ENCODE results near the gene MS4A6E. TPM values are rescaled to one million over a fixed set of nuclear protein-coding genes. Genes with fewer than 3 reads are reported as not detected.
"Not testable (repeated sequence)": the region's sequence is repeated elsewhere in the genome, so short reads cannot be mapped to it uniquely, and the experiment has no call there.

Gene MS4A6E
- total RNA-seq, 1 donor from 2014 or later, result not detected

- no peak for DNase-seq
Measured at GRCh38 chr11:60336767-60337391, 9.8 kb downstream of the MS4A6E start.

GRCh38 chr11:60338053-60338452, 11.0 kb downstream of the MS4A6E start:
- DNase-seq, result no peak

DNA sequence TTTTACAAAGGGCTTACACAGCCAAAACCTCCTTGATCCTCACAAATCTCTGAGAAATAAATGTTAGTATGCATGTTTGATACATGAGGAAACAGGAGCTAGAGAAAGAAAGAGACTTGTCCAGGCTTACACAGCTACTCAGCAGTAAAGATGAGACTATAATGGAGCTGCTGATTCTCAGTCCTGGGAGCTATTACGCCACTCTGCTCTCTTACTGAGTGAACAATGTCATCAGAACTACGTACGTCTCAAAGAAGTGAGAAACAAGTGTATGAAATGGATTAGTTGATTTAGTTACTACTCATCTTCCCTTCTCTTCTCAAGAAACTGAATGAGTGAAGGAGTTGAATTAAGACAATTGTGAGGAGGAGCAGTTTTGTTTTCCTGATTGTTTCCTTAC, 12.3 kb downstream of the MS4A6E start:
- DNase-seq, result no peak

DNA sequence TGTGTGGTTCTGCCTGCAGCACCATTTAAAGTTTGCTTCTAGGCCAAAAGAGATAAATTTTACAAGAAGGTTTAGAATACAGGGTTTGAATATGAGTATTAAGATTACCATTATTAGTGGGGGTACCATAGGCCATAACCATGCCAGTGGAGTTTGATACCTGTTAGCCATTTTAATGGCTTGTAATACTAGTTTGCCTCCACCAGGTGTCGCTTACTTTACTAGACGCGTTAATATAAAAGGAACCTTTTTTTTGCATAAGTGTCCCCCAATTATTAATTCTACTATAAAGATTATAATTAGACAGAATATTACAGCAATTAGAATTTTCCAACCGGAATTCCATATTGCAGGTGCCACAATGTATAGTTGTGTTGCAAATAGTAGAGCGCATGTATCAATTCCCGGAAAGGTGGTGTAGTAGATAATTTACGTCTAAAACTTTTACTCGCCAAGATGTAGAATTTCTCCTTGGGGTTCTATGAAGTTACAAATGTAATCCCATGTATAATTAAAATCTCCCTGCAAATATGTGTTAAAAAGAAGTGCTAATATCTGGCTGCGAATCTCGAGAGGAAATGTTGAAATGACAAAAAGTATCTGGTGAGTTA, 16.1 kb downstream of the MS4A6E start:
- DNase-seq, result no peak

DNA sequence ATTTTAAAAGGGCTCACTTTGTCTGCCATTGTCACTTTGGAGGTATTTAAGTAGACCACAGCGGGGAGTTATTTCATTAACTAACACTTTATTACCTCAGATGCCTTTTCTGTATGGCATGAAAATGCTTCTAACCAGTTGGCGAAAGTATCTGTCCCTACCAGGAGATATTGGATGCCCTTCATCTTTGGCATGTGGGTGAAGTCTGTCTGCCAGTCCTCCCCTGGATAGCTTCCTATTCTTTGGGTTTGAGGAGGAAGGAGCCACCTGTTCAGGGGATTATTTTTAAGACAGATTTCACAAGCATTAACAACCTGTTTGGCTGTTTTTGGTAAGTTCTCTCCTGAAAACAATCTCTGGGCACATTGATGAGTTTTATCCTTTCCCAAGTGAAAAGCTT, 17.1 kb downstream of the MS4A6E start:
- DNase-seq, result no peak

GRCh38 chr11:60345489-60345888, 18.4 kb downstream of the MS4A6E start:
- DNase-seq, result no peak

GRCh38 chr11:60347084-60347797, 20.2 kb downstream of the MS4A6E start:
- DNase-seq, result no peak

- DNase-seq, result no peak
Measured at GRCh38 chr11:60348116-60348515, 21.1 kb downstream of the MS4A6E start.

DNA sequence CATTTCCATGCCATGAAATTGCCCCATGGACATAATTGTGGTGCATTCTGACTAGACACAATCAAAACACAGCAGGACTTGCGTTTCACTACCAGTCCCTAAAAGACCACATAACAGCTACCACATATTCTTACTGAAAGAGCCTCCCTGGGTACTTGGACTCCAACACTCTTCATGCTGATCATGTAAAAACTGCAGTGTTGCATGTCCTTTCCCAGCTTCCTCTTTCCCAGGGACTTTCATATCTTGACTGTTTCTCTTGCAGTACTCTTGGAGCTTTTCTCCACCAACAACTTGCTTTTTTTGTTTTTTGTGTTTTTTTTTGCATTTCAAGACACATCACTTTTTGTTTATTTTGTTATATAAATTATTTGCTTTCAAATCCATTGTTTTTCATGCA, 22.9 kb downstream of the MS4A6E start:
- DNase-seq, result no peak

DNA sequence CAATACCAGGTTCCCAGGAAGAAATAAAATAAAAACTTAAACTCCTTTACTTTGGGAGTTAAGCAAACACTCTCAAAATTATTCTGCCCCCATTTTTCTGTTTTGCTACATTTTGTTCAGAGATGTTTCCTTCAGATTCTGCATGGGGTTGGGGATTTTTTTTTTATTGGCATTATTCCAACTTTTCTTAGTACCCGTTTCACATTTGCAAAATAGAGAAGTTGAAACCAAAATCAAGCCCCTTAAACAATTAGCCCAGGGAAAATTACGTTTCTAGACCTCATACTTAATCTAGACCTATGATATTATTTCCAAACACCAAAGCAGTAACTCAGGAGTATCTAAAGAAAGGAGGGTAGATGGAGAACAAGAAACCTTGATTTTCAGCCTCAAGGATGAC, 30.7 kb downstream of the MS4A6E start:
- no peak for DNase-seq

DNA sequence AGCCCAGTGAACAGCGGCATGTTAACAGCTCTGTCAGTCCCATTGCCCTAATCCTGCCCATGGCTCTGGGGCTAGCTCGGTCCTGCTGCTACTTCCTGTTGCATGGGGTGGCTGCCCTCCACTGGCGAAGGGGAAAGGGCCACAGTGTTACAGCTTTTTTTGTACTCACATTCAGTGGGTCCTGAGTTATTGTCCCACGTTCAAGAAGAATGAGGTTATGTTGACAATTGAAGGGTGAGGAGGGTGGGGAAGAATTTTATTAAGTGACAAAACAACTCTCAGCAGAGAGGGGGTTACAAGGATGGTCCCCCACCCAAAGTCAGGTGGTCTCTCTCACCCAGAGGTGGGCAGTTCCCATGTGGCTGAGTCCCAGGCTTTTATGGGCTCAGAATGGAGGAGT, 33.6 kb downstream of the MS4A6E start:
- no peak for DNase-seq

- DNase-seq, result no peak
Measured at GRCh38 chr11:60362241-60362640, 35.2 kb downstream of the MS4A6E start.

- DNase-seq, result peak; percentile 12
Measured at GRCh38 chr11:60363542-60364470, 36.8 kb downstream of the MS4A6E start.

DNA sequence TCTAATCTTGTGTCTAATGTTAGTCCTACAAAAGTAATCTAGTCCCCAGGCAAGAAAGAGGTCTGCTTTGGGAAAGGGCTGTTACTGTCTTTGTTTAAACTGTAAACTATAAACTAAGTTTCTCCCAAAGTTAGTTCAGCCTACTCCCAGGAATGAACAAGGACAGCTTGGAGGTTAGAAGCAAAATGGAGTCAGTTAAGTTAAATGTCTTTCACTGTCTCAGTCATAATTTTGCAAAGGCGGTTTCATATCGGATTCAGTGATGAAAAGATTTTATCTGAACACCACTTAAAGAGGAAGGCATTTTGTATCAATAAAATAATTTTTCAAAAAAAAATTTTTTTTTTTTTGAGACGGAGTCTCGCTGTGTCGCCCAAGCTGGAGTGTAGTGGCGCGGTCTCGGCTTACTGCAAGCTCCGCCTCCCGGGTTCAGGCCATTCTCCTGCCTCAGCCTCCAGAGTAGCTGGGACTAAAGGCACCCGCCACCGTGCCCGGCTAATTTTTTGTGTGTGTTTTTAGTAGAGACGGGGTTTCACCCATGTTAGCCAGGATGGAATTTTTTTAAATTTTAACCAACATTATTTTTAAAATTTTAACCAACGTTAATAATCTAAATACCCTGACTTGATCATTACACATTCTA, 39.3 kb downstream of the MS4A6E start:
- not testable (repeated sequence) for DNase-seq

DNA sequence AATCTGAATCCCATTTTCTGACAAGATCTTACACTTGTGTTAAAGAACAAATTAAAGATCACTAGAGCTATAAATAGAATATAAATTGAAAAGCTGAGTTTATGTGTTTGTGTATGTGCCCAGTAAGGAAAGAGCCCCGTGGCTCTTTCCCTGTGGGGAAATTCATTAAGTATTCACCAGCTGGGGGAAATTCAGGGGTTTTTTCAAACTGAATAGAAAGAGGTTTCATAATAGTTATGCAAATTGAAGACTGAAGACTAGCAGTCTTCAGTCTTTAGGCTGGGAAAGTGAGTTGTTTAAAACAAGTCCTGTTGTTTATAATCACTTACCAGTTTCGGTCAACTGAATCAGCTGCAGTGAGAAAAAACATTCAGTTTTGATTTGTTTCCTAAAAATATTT, 40.0 kb downstream of the MS4A6E start:
- no peak for DNase-seq

- no peak for DNase-seq
Measured at GRCh38 chr11:60367896-60368295, 40.8 kb downstream of the MS4A6E start.

GRCh38 chr11:60370252-60370810, 43.3 kb downstream of the MS4A6E start:
- no peak for DNase-seq

- no peak for DNase-seq
Measured at GRCh38 chr11:60370811-60371298, 43.8 kb downstream of the MS4A6E start.

GRCh38 chr11:60371386-60371785, 44.3 kb downstream of the MS4A6E start:
- no peak for DNase-seq

- no peak for DNase-seq
Measured at GRCh38 chr11:60371854-60372253, 44.8 kb downstream of the MS4A6E start.

DNA sequence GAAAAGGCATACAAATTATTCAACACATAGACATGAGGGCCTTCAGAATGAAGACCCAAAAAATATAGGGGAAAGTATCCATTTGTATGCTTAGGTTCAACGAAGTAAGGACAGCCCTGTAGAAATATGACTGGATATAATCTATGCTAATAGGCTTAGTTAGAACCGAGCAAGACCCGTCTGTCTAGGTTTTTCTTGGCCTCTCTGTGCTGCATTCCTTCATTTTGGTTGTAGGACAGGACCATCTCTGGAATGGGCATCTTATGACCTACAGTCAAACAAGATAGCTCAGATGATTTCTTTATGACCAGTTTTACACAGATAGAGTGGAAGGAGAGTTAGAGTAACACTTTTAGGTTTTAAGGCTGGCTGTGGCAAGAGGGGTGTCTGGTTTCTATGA, 45.7 kb downstream of the MS4A6E start:
- DNase-seq, result no peak

DNA sequence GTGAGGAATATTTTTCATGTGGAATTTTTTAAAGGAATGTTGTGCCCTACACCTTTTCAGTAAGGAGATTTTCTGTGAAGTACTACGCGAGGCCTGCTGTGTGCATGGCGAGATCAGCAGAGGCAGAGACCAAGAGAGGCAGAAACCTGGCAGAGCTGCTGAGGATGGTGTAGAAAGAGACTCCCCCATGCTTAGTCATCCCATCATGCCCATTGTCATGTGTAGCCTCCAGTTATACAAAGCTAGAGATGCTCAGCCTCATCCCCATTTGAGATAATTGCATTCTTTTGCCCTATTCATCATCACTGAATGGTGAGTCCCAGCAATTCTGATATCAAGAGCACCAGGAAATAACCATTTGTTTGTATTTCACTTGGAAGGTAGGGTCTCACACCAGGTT, 48.3 kb downstream of the MS4A6E start:
- DNase-seq, result no peak

Data from skin of body (tissue), 2 donors.